ENCODE data around the gene PIK3C3.

The PIK3C3 gene

GRCh38 chr18:41954827-41955613 is at the start of gene PIK3C3:
PIK3C3 (plus strand) TSS chr18:41955234; CDS start chr18:41955292, 58 bp downstream.
- peak; percentile 98 for DNase-seq (ENCODE audit: low spot score)

DNA sequence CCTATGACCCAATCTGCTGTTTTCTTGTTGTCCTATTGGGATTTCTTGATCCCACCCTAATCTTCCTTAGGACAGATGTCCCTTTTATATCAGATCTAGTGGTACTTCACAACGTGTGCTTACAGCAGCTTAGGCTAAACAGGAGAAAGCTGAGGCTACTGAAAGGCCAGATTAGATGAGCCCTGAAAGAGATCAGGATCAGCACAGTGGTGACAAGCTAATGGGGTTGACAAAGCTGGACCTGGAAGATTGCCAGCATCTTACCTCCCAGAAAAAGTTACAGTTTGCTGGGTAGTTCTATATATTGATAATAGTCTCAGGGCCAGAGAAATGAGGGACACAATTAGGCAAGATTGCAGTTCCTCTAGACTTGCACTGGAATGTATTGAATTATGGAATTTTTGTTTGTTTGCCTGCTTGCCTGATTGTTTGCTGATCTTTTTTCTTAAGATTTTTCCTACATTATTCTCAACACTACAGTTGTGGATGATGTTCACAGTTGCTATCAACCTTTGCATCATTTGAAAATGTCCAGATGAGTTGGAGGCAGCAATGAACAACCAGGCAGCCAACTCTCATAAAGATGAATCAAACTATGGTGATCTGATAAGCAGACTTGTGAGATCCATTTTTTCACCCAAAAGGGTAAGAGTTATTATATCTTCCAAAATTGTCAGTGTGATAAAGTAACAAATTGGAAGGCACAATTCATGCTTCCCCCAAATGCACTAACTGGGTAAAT is 49.1 kb upstream of the PIK3C3 start:
- no peak for DNase-seq (ENCODE audit: low spot score)

DNA sequence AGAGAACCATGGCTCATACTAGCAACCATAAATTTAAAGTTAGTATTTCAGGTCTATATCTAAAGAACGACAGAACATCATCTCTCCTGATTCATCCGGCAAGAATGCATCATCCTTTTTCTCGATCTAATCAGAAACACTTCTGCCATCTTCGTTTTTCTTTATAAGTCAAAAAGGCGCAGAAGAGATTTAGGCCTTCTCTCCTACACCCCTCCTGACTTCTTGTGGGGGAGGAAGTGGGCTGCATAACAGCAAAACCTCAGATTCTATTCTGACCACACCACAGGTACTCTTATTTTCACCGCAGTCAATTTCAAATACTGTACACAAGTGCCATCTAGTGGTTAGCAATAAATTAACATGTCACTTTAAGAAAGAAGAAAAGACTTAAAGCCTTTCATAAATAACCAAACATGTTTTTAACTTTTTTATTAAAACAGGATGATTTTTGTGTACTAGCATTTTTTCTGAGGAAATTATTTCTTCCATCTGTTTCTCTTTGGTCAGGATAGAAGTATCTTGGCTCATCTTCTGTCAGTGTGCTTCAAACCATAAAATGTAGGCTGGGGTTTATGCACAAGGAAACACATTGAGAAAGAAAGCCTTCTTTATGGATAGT is 48.4 kb upstream of the PIK3C3 start:
- DNase-seq (ENCODE audit: low spot score) = peak; percentile 46

DNA sequence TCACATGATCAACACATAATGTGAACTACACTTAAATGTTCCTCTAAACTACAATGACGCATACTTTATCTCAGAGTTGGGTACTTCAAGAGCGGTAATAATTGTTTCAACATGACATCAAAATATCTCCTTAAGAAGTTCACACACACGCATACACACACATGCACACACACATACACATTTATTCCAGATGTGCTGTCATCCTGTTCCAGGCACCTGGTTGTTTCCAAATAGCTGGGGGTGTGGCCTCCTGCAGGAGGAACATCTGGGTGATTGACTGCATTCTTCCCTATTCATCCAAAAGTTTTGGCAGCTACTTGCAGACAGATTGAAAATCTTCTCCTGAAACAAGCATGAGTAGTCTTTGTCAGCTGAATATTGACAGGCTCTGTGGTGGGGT is 37.9 kb upstream of the PIK3C3 start:
- DNase-seq (ENCODE audit: low spot score) = no peak

GRCh38 chr18:41921770-41922169 is 33.3 kb upstream of the PIK3C3 start:
- DNase-seq (ENCODE audit: low spot score) = no peak

- no peak for DNase-seq (ENCODE audit: low spot score)
Observed at GRCh38 chr18:41922176-41922575, 32.9 kb upstream of the PIK3C3 start.

DNA sequence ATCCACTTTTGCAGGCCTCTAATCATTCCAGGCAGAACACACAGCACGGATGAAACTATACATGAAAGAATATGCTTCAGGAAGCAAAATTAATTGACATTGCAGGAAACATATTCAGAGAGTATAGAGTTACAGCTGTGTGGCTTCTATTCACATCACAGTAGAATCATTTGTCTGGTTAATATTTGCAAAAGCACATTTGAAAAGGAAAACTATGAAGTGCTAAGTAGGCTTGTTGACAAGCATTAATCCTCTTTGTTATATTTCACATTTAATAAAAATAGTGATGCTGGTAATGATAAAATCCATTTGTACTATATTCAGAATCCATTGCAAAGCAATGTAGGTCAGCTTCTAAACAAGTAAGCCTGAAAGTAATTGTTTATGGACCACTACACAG is 32.2 kb upstream of the PIK3C3 start:
- DNase-seq (ENCODE audit: low spot score) = no peak

DNA sequence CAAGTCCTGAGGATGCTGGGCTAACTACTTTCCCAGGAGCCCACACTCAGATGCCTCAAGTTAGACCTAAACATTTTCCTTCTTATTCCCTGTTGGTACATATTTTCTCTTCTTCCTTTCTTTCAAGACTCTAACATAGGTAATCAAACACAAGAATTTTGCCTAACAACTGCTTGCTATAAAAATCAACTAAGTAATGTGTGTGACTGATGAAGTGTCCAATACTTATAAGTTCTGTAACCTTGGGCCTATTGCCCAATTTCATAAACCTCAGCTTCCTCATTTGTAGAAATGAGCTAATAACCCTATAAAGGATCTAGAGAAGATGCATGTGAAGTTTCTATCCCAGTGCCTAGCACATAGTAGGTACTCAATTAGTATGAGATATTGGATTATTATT is 31.6 kb upstream of the PIK3C3 start:
- no peak for DNase-seq (ENCODE audit: low spot score)

- DNase-seq (ENCODE audit: low spot score) = no peak
Observed at GRCh38 chr18:41928581-41928980, 26.5 kb upstream of the PIK3C3 start.

DNA sequence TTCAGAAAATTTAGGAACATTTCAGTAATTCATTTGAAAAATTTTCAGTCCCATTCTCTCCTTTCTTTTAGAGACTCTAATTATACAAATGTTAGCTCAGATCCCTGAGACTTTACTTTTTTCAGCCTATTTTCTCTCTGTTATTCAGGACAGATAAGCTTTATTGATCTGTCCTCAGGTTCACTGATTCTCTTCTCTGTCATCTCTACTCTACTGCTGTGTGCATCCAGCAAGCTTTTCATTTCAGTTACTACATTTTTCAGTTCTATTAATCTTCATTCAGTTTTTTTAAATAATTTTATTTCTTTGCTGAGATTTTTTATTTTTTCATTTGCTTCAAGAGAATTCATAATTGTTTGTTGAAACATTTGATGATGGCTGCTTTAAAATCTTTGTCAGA is 22.1 kb upstream of the PIK3C3 start:
- no peak for DNase-seq (ENCODE audit: low spot score)

- DNase-seq (ENCODE audit: low spot score) = no peak
Observed at GRCh38 chr18:41933778-41934177, 21.3 kb upstream of the PIK3C3 start.

DNA sequence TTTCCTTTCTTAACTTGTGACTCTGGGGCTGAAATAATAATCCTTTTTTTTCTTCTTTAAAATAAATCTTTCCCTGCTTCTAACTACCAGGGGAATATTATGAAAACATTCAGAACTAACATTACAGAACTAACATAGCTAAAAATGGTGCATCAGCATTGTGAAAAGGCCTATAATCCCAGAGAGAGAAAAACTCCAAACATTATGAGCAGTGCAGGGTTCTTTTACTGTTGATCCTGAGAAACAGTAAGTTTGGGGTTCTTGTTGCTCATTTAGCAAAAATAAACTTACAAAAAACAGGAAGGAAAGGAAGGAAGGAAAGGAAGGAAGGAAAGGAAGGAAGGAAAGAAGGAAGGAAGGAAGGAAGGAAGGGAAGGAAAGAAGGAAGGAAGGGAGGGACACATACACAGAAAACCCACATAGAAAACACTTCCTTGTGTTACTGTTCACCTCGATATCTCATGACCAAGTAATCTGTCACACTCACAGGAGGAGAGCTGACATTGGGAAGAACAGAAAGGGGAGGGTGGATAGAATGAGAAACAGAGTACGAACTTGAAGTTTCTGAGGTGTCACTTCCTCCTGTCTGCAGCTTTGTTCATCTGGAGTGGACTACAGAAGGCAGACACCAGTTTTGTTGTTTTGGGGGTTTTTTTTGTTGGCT is 18.4 kb upstream of the PIK3C3 start:
- DNase-seq (ENCODE audit: low spot score) = no peak

DNA sequence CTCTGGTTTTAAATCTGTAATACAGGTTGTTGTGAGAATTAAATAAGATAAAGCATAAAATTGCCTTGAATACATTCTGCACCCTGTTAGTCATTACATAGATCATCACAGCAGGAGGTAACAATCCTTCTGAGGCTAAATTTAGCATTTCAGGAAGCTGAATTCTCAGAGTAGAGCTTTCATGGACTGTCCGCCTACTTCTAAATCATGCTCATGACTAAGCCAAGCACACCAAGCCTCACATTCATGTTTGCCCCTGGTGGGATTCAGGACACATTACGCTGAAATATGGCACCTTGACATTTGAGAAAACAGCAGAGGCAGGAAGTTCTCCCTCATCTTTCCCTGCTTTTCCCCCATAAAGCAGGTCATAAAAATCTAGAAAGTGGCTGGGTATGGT is 16.6 kb upstream of the PIK3C3 start:
- no peak for DNase-seq (ENCODE audit: low spot score)

DNA sequence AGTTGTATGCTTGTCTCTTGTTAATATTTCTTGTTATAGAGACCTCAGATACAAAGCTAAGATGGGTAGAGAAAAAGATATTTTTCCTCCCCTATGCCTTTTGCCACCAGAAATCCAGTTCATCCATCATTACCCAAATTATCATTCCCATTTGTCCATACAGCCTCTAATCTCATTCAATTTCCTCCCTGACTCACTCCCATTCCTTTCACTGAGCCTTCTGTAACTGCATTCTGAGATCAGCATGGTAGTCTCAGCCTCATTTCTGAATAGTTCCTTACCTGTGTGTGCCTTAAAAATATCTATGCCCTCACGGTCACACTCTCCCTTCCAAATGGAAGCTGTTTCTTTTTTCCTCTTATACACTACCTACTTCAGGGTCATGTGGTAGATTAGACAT is 15.7 kb upstream of the PIK3C3 start:
- DNase-seq (ENCODE audit: low spot score) = no peak

- no peak for DNase-seq (ENCODE audit: low spot score)
Observed at GRCh38 chr18:41940506-41941215, 14.4 kb upstream of the PIK3C3 start.

GRCh38 chr18:41942254-41942653 is 12.8 kb upstream of the PIK3C3 start:
- no peak for DNase-seq (ENCODE audit: low spot score)

- DNase-seq (ENCODE audit: low spot score) = peak; percentile 21
Observed at GRCh38 chr18:41948544-41949110, 6.4 kb upstream of the PIK3C3 start.

GRCh38 chr18:41949206-41949920 is 5.7 kb upstream of the PIK3C3 start:
- no peak for DNase-seq (ENCODE audit: low spot score)

DNA sequence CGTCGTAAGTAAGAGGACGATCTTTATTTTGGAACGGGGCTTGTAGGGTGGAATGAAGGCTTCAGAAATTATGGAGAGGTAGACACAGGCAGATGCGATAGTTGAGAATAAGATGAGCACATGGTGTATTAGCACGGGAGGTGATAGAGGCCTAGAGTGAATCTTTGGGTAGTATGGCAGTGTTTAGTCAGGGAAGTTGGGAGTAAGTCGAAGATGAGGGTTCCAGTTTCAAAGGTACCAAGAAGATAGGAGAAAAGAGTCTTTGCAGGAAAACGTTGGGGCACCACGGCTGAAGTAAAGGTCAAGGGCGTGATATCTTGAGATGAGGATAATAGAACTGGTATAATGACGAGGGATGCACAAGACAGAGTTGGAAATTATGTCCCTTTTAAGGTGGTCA is 654 bp downstream of the PIK3C3 start:
- DNase-seq (ENCODE audit: low spot score) = no peak

- DNase-seq (ENCODE audit: low spot score) = no peak
Observed at GRCh38 chr18:41959045-41959444, 4.0 kb downstream of the PIK3C3 start.

All from CD4-positive, alpha-beta T cell treated with Interleukin-15 for 4 hours (primary cell).